HG02840 (cell line): ENCODE results near the gene PLCB1.

Source experiments
- ATAC-seq: cut with Tn5 transposase; IDR thresholded peaks from one replicate; pipeline ENCODE4 v1.9.1; 2021; ENCODE audit warnings: mild to moderate bottlenecking, moderate library complexity, moderate number of reproducible peaks; ENCODE audit not compliant: unreplicated experiment, low FRiP score

PLCB1 gene

GRCh38 chr20:8390037-8390433, 258.0 kb downstream of the PLCB1 start:
- no peak for ATAC-seq

DNA sequence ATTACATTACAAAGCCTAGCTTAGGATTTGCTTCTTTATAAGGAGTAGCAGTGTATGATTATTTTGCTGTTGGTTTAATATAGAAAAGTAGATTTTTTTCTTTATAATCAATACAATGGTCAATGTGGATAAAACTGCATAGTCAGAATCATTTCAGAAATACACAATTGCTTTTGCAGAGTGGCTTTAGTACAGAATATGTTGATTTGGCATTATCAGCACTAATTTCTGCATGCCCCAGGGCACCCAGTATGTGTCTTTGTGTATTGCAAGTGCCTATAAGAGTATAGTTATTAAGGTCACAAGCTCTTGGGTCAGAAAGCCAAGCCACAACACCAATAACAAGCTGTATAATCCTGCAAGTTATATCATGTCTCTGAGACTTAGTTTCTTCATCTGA, 258.4 kb downstream of the PLCB1 start:
- no peak for ATAC-seq

GRCh38 chr20:8393381-8393780, 261.3 kb downstream of the PLCB1 start:
- no peak for ATAC-seq

DNA sequence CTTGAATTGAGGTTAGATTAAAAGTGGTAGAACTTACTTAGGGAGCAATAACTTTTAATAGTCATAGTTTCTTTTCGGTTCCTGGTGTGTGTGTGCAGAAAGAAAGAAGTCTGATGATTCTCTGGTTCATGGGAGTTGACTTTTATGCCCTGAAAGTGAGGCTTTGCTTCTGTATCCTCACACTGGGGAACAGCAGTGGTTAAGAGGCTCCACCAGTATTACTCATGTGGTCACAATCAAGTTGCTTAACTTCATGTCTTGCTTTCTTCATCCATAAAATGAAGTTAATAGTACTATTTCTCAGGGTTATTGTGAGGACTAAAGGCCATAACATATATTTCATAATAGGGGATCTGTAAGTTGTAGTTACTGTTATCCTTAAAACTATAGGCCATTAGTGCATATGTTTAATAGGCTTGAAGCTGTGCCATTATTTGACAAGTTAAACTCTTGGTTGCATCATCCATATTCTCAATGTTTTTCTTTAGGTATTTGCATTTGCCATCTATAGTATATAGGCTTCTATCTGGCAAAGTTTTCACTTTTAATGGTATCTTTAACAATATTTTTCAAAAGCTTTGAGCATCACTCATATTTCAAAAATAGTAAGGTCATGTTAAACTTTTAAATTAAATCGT, 262.4 kb downstream of the PLCB1 start:
- no peak for ATAC-seq

GRCh38 chr20:8395956-8396355, 263.9 kb downstream of the PLCB1 start:
- no peak for ATAC-seq

- no peak for ATAC-seq
Measured at GRCh38 chr20:8398263-8399051, 266.4 kb downstream of the PLCB1 start.

GRCh38 chr20:8399947-8400346, 267.9 kb downstream of the PLCB1 start:
- ATAC-seq: peak; percentile 98

DNA sequence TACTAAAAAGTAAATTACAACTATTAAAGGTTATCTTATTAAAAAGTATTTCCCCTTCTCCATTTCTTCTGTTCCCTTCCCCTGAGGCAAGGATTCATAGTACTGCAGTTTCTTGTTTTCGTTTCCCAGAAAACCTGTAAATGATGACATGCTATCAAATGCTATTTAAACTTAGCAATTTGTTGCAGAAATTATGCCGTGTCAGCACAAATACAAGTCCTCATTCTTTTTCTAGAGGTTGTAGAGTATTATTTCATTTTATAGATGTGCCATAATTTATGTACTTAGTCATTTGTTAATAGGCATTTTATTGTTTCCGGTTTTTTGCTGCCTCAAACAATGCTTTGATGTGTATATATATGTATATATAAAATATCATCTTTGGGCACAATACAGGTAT, 268.4 kb downstream of the PLCB1 start:
- no peak for ATAC-seq

GRCh38 chr20:8401556-8401955, 269.5 kb downstream of the PLCB1 start:
- ATAC-seq: no peak

DNA sequence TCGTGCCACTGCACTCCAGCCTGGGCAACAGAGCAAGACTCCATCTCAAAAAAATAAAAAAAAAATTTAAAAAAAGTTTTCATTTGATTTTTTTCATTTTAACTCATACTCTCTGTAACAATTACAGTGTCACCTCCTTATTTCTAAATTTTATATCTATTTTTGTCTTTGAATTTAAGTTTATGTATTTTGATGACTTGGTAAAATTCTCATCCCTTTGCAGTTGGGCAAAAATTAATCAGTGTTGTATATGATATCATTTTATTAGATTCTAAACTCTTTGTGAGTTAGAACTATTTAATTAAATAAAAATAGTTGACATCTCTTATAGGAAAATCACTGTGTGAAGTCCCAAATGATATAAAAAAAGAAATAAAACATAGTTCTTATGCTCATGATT, 270.7 kb downstream of the PLCB1 start:
- no peak for ATAC-seq

DNA sequence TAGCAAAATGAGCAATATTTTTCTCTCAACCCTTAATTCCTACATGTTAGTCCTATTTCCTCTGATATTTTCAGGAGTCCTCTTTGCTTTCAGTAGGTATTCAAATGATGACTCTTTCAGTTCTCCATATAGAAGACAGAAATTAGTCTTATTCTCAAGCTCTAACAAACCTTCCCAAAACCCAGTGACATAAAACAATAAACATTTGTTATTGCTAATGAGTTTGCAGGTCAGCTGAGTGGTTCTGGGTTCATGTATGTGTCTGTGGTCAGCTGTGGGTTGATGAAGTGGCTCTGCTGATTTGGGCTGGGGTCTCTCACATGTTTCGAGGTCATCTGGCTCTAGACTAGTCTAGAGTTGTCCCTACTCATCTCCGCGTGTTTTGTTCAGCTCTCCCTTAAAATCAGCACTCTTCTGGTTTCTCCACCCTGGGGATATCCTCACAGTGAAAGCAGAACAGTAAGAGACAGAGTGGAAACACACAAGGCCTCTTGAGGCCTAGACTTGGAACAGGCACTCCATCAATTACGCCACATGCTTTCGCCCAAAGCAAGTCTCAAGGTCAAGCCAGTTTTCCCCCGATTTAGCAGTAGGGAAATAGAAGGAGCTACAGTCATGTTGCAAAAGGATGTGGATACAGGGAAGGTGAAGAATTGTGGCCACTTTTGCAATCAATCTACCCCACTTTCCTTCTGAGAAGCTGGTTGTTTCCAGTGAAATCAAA, 273.0 kb downstream of the PLCB1 start:
- ATAC-seq: no peak

DNA sequence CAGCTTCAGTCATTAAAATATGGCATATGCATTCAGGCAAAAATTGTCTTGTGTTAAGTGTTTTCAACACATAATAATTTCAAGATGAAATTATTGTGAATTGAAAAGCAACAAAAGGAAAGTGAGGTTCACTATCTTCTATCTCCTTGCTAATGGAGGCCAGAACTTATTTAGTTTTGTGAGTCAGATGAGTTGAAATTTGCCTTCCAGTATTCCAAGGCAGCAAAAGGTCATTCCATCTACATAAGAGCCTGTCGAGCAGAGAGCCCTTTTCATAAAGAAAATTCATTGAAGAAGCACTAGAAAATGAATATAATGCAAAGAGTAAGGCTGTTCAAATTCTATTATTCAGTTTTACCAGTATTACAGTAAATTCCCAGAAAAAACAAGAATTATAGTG, 274.3 kb downstream of the PLCB1 start:
- no peak for ATAC-seq

GRCh38 chr20:8408587-8409307, 276.7 kb downstream of the PLCB1 start:
- ATAC-seq: no peak

DNA sequence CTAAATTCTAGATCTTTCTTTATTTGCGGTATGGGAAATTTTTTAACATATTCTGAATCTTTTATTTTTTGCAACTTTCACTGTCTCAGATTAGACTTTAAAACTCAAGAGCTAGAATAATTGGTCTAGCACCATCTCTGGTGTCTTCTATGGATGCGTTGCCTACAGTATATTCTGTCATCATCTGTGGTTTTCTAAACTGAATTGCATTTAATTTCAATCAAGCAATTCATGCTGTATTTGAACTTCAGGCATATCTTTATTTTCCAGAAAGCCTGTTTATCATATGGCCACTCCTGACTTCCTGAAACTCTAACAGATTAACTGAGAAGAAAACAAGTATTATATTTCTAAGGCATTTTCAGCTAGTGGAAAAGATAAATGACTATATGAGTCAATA, 281.6 kb downstream of the PLCB1 start:
- ATAC-seq: no peak

DNA sequence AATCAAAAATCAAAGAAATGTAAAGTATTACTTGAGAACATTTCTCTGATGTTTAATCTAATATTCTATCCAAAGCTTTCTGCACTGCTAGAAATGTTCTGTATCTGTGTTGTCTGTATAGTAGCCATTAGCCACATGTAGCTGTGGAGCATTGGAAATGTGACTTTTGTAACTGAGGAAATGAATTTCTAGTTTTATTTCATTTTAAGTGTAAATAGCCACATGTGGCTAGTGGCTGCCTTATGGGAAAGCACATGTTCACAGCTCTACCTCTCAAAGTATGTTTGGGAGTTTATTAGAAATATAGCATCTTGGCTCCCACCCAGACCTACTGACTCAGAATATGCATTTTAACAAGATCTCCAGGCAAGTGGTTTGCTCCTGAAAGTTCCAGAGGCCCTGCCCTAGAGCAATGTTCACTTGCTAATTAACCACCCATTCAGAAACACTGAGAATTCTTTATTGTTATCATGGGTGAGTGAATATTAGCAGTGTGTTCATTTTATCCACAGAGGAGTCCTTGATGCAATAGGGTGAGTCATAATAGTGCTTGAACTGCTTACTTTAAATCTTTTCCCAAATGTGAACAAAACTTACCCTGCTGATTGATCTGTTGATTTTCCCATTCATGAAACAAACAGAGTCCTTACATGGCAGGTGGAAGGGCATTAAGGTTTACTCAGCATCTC, 282.7 kb downstream of the PLCB1 start:
- no peak for ATAC-seq

- no peak for ATAC-seq
Measured at GRCh38 chr20:8421981-8422380, 289.9 kb downstream of the PLCB1 start.

DNA sequence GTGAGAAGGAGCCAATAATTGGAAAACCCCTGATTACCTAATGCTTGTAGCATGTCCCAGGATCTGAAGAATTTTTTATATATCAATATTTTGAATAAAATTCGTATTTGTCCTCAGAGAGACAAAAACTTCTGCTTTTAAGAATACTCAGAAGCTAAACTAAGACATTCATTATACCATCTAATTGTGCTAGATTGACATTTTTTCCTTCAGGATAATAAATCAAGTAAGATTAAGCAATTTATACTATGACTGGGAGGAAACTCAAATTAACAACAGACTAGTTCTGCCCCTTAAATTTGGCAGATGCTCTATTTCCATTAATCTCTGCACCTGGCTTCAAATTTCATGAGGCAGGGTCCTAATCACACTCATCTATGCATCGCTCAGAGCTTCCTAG, 291.4 kb downstream of the PLCB1 start:
- no peak for ATAC-seq

GRCh38 chr20:8424010-8424409, 291.9 kb downstream of the PLCB1 start:
- ATAC-seq: no peak

- ATAC-seq: no peak
Measured at GRCh38 chr20:8425016-8425415, 292.9 kb downstream of the PLCB1 start.

- ATAC-seq: no peak
Measured at GRCh38 chr20:8425802-8426201, 293.7 kb downstream of the PLCB1 start.
